Neural cell (in vitro differentiated cells): Measurements from ENCODE around the gene SLC16A1.

Experiments
- EZH2 ChIP-seq: fragments of 200-600, 300-800 bp; shearing (Covaris generic), sonication (generic); IDR thresholded peaks from 2 replicates; pipeline ENCODE4 v1.6.1; 2014; ENCODE audit warnings: antibody characterized with exemption, low read length, borderline replicate concordance, mild to moderate bottlenecking; ENCODE audit not compliant: insufficient read depth, poor library complexity, severe bottlenecking
- TF ChIP-seq, protein P1 (sequence below): IDR thresholded peaks from 2 replicates; pipeline ENCODE4 v1.6.1; 2012; ENCODE audit warnings: borderline replicate concordance
- TF ChIP-seq, protein P2 (sequence below): fragments of 450-650 bp; IDR thresholded peaks from 2 replicates; pipeline ENCODE4 v1.5.1; 2014; ENCODE audit warnings: antibody characterized with exemption, mild to moderate bottlenecking, moderate library complexity; ENCODE audit not compliant: poor library complexity, severe bottlenecking

DNA sequence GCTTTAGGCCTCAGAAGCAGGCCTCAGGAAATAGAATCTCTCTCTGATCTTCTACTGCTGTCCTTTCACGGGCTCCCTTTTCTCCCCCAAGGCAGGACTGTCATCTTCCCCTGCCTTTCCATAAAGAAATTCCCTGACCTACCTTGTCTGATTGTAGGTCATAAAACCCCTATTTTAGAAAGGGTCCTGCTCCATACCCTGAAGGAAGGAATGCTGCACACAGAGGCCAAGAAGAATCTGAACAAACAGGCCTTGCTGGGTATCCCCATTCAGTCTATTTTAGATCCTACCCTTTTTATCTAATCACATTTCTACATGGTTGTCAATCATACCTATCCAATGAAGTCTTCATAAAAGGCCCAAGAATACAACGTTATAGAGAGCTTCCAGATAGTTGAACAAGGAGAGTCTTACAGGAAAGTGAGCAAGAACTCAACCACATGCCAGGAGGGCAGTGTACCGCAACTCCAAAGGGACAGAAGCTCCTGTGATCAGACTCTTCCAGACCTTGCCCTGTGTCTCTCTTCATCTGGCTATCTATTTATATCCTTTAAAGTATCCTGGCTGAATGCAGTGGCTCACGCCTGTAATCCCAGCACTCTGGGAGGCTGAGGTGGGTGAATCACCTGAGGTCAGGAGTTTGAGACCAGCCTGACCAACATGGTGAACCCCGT, 93.1 kb downstream of the SLC16A1 start:
- TF ChIP-seq, protein P1, sequence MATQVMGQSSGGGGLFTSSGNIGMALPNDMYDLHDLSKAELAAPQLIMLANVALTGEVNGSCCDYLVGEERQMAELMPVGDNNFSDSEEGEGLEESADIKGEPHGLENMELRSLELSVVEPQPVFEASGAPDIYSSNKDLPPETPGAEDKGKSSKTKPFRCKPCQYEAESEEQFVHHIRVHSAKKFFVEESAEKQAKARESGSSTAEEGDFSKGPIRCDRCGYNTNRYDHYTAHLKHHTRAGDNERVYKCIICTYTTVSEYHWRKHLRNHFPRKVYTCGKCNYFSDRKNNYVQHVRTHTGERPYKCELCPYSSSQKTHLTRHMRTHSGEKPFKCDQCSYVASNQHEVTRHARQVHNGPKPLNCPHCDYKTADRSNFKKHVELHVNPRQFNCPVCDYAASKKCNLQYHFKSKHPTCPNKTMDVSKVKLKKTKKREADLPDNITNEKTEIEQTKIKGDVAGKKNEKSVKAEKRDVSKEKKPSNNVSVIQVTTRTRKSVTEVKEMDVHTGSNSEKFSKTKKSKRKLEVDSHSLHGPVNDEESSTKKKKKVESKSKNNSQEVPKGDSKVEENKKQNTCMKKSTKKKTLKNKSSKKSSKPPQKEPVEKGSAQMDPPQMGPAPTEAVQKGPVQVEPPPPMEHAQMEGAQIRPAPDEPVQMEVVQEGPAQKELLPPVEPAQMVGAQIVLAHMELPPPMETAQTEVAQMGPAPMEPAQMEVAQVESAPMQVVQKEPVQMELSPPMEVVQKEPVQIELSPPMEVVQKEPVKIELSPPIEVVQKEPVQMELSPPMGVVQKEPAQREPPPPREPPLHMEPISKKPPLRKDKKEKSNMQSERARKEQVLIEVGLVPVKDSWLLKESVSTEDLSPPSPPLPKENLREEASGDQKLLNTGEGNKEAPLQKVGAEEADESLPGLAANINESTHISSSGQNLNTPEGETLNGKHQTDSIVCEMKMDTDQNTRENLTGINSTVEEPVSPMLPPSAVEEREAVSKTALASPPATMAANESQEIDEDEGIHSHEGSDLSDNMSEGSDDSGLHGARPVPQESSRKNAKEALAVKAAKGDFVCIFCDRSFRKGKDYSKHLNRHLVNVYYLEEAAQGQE = no peak
- TF ChIP-seq, protein P2, sequence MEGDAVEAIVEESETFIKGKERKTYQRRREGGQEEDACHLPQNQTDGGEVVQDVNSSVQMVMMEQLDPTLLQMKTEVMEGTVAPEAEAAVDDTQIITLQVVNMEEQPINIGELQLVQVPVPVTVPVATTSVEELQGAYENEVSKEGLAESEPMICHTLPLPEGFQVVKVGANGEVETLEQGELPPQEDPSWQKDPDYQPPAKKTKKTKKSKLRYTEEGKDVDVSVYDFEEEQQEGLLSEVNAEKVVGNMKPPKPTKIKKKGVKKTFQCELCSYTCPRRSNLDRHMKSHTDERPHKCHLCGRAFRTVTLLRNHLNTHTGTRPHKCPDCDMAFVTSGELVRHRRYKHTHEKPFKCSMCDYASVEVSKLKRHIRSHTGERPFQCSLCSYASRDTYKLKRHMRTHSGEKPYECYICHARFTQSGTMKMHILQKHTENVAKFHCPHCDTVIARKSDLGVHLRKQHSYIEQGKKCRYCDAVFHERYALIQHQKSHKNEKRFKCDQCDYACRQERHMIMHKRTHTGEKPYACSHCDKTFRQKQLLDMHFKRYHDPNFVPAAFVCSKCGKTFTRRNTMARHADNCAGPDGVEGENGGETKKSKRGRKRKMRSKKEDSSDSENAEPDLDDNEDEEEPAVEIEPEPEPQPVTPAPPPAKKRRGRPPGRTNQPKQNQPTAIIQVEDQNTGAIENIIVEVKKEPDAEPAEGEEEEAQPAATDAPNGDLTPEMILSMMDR = no peak
- no peak for TF ChIP-seq EZH2
